Activated CD4-positive, alpha-beta T cell treated with anti-CD3 and anti-CD28 coated beads for 1 hour (primary cell): ENCODE measurements around the gene SLC16A11.
A peak's percentile ranks its signal among the peaks of the same experiment; 100 is the strongest.
"Not testable (repeated sequence)": the region's sequence is repeated elsewhere in the genome, so short reads cannot be mapped to it uniquely, and the experiment has no call there.

Experiments
- DNase-seq: peaks from one replicate; pipeline ENCODE4 v3.0.0-alpha.2; 2020

SLC16A11 gene

DNA sequence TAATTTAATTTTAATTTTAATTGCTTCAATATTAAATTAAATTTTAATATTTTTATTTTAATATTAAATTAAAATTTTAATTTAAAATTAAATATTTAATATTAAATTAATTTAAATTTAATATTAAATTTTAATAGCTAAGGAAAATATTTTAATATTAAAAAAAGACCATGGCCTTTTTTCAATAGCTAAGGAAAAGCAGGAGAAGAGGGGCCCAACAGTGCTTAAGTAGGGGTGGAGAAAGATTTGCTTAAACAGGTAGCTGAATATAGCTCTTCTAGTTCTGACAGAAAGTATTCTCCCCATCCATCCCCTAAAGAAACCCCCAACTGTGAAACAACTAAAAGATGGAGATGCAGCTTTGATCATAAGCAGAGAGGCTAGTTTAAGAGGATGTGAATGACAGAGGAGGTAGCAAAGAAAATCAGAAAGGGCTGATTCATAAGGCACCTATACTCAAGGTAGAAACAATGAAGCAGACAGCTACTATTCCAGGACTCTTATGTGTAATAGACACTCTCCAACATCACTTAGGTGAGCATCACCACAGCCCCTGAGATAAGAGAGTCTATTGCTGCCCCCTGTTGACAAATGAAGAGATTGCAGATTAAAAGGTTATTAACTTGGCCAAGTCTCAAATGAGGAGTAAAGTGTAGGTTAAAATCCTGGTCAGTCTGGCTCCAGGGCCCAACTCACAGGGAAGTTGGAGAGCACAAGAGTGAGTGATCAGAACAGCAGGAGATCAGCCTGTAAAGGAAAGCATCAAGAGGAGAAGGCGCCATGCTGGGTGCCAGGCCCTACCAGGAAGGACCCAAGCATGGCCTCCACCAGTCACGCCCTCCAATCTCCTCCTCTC lies 39.3 kb downstream of the SLC16A11 start:
- no peak for DNase-seq

DNA sequence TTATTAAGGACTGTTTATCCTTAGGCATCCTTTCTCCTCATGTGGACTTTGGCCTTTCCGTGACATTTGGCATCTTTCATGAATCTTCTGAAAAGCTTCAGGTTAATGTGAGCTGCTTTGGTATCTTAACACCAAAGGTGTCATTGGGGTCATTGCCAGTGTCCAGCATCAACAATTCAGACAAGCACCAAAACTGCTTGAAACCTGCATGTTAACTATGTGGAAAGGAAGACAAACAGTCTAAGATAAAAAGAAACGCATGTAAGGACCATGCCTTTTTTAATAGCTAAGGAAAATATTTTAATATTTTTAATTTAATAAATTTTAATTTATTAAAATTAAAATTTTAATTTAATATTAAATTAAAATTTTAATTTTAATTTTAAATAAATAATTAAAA lies 40.1 kb downstream of the SLC16A11 start:
- DNase-seq = no peak

DNA sequence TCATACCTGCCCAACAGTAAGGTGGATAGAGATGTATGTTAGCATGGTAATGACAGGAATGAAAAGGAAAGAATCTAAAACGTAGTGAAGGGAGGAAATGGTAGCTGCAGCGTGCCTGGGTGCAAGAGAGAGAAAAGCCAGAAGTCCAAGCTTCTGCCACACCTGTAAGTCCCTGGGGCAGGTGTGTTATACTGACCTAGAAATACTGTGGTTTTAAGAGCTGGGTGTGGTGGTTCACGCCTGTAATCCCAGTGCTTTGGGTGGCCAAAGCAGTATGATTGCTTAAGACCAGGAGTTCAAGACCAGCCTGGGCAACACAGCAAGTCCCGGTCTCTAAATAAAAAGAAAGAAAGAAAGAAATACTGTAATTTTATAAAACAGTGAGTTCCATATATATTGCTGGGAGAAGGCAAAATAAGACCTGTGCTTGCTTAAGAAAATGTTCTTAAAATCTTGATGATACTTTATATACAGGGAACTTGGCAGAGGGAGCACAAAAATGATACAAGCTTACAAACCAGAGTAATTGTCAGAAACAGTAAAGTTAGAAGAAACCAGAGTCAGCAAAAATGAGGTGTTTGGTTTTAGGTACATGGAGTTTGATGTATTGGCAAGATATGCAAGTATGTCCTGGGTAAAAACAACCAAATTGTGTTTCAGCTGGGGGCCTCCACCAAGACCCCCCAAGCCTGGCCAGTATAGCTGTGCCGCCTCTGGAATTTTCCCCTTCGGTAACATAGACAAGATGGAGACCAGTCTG lies 41.4 kb downstream of the SLC16A11 start:
- DNase-seq = no peak

DNA sequence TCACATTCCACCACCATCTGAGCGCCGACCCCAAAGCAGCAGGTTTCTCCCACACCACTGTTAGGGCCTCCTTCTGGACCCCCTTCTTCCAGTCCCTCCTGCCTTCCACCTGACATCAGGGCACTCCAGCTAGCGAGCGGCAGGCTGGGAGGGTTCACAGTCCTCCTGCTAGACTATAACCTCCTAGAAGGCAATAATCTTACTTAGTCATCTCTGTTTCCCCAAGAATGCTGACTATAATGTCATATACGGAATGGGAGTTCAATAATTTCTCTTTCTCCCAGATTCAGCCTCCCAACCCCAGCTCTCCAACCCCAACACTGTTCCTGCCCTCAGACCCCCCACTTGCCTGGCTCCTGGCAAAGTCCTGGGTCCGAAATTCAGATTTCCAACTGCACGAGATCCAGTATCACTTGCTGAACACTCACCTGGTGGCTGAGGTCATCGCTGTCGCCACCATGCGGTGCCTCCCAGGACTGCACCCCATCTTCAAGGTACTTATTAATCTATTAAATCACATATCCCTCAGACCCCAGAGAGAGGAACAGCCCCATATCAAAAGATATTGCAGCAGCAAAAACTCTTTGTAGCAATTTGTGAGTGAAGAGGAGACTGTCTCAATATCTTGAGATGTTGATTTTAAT lies 42.5 kb downstream of the SLC16A11 start:
- peak; percentile 13 for DNase-seq

DNA sequence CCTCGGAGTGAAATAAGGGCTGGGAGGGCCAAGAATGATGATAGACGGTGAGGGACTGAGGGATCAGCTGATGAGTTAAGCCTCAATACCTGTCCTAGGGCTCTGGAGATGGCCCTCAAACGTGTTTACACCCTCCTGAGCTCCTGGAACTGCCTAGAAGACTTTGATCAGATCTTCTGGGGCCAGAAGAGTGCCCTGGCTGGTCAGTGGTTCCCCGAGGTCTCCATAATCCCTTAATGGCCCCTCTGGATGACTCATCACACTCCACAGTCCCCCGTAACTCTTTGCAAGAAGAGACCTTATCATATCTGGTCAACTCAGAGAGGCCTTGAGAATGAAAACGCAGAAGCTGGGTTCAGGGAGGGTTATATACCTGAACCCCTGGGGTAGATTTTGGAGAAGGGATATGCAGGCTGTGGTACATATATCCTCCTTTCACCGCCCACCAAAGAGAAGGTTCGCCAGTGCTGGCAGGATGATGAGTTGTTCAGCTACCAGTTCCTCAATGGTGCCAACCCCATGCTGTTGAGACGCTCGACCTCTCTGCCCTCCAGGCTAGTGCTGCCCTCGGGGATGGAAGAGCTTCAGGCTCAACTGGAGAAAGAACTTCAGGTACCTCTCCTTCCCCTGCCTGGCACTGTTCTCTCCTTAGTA lies 44.9 kb downstream of the SLC16A11 start:
- no peak for DNase-seq

DNA sequence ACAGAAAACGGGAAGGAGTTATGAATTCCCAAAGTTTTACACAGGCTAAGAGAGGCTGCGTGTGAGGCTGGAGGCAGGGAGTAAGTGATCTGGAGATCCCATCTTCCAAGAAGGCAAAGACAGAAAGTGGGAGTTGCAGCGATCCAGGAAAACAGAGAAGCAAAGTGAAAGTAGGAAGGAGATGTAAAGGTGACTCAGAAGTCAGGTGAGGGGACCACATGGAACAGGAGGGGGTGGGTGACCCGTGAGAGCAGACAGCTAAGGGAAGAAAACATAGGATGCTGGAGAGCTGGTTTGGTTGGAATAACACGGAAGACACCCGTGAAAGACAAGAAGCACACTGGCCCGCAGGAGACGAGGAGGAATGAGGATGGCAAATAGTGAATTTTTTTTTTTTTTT lies 46.7 kb downstream of the SLC16A11 start:
- no peak for DNase-seq

DNA sequence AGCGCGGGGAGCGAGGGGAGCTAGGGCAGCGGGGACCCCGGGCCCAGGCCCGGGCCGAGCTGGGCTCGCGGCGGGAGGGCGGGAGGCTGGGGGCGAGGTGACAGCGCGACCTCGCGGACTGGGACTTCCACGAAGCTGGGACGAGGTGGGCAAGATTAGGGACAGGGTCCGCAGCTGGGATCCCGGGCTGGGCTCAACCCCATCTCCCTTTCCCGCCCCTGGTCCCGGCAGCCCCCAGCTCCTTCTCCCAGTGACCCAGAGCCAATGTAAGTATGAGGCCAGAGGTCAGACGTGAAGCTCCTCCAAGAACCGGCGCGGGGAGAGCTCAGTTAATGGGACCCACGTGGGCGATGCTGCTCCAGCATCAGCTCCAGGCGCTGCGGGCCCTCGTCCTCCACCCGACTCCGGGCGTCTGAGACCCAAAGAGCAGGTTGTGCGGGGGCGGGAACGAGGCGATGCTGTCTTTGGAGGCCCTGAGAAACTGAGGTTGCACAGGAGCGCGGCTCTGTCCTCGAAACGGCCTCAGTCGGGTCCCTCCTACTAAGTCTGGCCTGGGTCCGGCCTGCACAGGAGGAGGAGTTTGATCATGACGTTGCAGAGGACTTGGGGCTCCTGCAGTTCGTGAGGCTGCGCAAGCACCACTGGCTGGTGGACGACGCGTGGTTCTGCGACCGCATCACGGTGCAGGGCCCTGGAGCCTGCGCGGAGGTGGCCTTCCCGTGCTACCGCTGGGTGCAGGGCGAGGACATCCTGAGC lies 47.5 kb downstream of the SLC16A11 start:
- DNase-seq = no peak

DNA sequence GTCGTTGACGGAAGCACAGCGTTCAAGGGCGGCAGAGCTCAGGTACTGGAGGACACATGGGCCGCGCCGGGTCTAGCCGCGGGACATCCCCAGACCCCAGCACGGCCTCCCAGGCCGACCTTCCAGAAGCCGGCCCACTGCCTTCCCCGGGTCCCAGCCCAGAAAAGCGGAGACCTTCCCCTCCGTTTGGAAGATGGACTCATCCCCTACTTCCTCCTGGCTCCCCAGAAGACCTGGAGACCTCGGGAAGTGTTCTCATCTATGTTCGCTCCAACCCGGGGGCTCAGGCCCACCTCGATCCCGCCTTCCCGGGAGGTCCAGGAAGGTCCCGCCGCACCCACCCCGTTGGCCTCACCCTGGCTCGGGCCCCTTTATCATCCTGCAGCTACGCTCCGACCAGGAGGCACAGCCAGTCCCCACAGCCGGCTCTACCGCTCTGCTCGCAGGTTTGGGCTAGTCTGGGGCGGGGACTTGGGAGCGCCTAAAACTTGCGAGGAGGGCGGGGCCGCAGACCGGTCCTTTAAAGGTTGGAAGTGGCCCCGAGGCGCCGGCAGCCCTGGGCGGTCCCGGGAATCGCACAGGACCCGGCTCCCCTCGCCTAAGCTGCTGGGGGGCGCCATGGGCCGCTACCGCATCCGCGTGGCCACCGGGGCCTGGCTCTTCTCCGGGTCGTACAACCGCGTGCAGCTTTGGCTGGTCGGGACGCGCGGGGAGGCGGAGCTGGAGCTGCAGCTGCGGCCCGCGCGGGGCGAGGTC lies 48.2 kb downstream of the SLC16A11 start, which contains the start of gene ALOX12:
ALOX12 (plus strand) TSS at position 550 of the 756 bp plus-strand sequence; CDS start at position 619, 69 bp downstream.
- no peak for DNase-seq

DNA sequence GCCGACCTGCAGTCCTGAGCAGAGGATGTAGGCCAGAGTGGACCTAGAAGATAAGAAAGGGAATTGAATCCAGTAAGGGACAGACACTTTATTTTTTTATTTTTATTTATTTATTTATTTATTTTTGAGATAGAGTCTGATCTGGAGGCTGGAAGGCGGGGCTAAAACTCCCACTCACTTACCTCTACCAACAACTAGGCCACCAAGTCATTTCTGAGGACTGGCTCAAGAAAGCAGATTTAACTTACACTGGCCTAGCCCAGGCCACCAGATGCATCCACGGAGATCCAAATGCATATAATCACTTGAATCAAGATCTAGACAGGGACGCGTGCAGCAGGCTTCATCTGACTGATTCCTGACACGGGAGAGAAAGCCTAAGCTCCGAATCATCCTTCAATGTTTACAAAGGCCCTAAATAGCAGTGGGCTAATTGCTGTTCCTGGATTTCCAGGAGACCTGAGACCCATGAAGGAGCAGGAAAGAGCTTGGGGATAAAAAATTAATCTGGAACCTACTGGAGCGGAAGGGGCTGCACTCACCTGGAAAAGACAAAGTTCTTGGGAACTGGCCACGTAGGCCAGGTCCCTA lies 49.1 kb downstream of the SLC16A11 start:
- no peak for DNase-seq

DNA sequence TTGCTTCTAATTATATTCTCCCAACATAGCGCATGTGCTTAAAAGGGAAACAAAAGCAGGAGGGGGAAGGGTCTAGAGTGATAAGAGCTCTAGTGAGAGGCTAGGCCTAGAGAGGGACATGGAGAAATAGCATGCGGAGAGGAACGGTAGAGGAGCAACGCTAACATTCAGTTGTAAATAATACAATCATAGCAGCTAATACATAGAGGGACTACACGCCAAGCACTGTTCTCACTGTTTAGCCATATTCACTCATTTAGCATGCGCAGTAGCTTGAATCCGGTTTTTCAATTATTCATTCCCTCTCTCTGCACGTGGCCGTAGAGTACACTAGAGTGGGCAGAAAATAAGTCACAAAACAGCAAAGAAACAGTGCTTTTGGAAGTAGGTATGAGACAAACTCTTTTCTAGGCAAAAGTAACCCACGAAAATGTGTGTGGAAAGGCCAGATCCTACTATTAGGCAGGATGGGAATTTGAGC lies 49.7 kb downstream of the SLC16A11 start:
- DNase-seq = no peak

DNA sequence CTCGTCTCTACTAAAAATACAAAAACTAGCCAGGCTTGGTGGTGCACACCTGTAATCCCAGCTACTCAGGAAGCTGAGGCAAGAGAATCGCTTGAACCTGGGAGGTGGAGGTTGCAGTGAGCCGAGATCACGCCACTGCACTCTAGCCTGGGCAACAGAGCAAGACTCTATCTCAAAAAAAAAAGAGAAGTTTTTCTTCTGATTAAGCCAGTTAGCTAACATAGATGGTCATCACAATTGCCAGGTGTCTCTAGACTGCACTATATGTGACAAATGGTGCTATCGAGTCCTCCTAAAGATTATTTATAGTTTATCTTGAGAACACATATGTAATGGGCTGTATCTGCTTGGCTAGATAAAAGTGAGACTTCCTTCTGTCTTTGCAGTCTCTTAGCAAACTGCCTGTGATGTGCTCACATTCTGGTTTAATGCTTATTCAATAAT lies 50.3 kb downstream of the SLC16A11 start:
- not testable (repeated sequence) for DNase-seq
